GM23248 (cell line): Measurements from ENCODE around the gene GPR17. TPM values are rescaled to one million over a fixed set of nuclear protein-coding genes. Genes with fewer than 3 reads are reported as not detected.

Experiments used
- DNase-seq: peaks from one replicate; pipeline ENCODE4 v3.0.0-alpha.2; 2015
- H2AFZ ChIP-seq: fragments of 200-600 bp; sonication (generic); 2 replicates; pipeline ENCODE4 v1.6.1; 2016; ENCODE audit warnings: antibody characterized with exemption
- H3F3A ChIP-seq: fragments of 200-600 bp; sonication (generic); 2 replicates; pipeline ENCODE4 v1.6.1; 2016; ENCODE audit warnings: mild to moderate bottlenecking, antibody characterized with exemption, mixed run types; ENCODE audit not compliant: insufficient read depth
- H3K27ac ChIP-seq: fragments of 200-600 bp; sonication (generic); 2 replicates; pipeline ENCODE4 v1.5.1; 2016; ENCODE audit warnings: mild to moderate bottlenecking
- H3K27me3 ChIP-seq: fragments of 200-600 bp; sonication (generic); replicated peaks from 2 replicates; pipeline ENCODE4 v1.6.1; 2016; ENCODE audit warnings: mild to moderate bottlenecking; ENCODE audit not compliant: insufficient read depth
- H3K36me3 ChIP-seq: fragments of 200-600 bp; sonication (generic); 2 replicates; pipeline ENCODE4 v1.6.1; 2016; ENCODE audit warnings: low read depth, mild to moderate bottlenecking
- H3K4me1 ChIP-seq: fragments of 200-600 bp; sonication (generic); 2 replicates; pipeline ENCODE4 v1.6.1; 2016; ENCODE audit warnings: mild to moderate bottlenecking; ENCODE audit not compliant: insufficient read depth
- H3K4me2 ChIP-seq: fragments of 200-600 bp; sonication (generic); one replicate; pipeline ENCODE4 v1.6.1; 2016; ENCODE audit warnings: mild to moderate bottlenecking; ENCODE audit not compliant: unreplicated experiment
- H3K4me3 ChIP-seq: fragments of 200-600 bp; sonication (generic); 2 replicates; pipeline ENCODE4 v1.5.1; 2016; ENCODE audit warnings: mild to moderate bottlenecking
- H3K79me2 ChIP-seq: fragments of 200-600 bp; sonication (generic); 2 replicates; pipeline ENCODE4 v1.6.1; 2016; ENCODE audit warnings: mild to moderate bottlenecking; ENCODE audit not compliant: insufficient read depth
- H3K9ac ChIP-seq: fragments of 200-600 bp; sonication (generic); 2 replicates; pipeline ENCODE4 v1.6.1; 2016; ENCODE audit warnings: mild to moderate bottlenecking
- H3K9me2 ChIP-seq: fragments of 200-600 bp; sonication (generic); 2 replicates; pipeline ENCODE4 v1.6.1; 2016; ENCODE audit warnings: mixed run types, mild to moderate bottlenecking, moderate library complexity; ENCODE audit not compliant: insufficient read depth
- H3K9me3 ChIP-seq: fragments of 200-600 bp; sonication (generic); one replicate; pipeline ENCODE4 v1.6.1; 2017; ENCODE audit warnings: low read depth
- H4K20me1 ChIP-seq: fragments of 200-600 bp; sonication (generic); 2 replicates; pipeline ENCODE4 v1.6.0; 2016; ENCODE audit not compliant: insufficient read depth
- EZH2 ChIP-seq: fragments of 200-600 bp; sonication (generic); IDR thresholded peaks from 2 replicates; pipeline ENCODE4 v1.6.1; 2018; ENCODE audit warnings: antibody characterized with exemption, mild to moderate bottlenecking; ENCODE audit not compliant: insufficient read depth, poor library complexity, severe bottlenecking
- EZH2phosphoT487 ChIP-seq: fragments of 200-600 bp; sonication (generic); IDR thresholded peaks from 2 replicates; pipeline ENCODE4 v1.6.1; 2018; ENCODE audit warnings: antibody characterized with exemption, moderate library complexity, mild to moderate bottlenecking, low read depth; ENCODE audit not compliant: insufficient read depth
- WGBS, 2 experiments: methylation state at CpG; one replicate each; pipeline ENCODE4 v1.1.6; 2015 to 2017; ENCODE audit warnings: low lambda C conversion rate in 2 of 2, low coverage in 1 of 2; ENCODE audit errors: missing lambda C conversion rate in 2 of 2; 5-methylcytosine and 5-hydroxymethylcytosine counted together
- in situ Hi-C: fragments of 300-500 bp; cut with MboI; formaldehyde crosslinking; loops from 2 replicates; pipeline ENCODE4 v1.15.0; 2020
- polyA plus RNA-seq: library from polyadenylated mRNA; unstranded; fragments of >200 nt; fragmentation: Nextera tagmentation; extraction: Ambion mirVana; gene quantifications from 2 replicates; pipeline ENCODE4 v1.2.1, GENCODE V29; 2016
- total RNA-seq: library from RNA; depleted of rRNA; stranded (reverse); fragments of >200 nt; shearing (Covaris generic); gene quantifications from 2 replicates; pipeline ENCODE4 v1.2.3, GENCODE V29; 2014

GPR17 gene
- total and polyA plus RNA-seq, 2 experiments from 2014 or later, result 0.11 TPM; not detected in 1

GRCh38 chr2:127681976-127682857 is 36.3 kb downstream of the GPR17 start:
- DNase-seq, result no peak
- Histone ChIP-seq H3K4me1 (no peaks in the 10 kb centered on the region), H2AFZ (no peak overlapping the region), H4K20me1 (no peaks in the 10 kb centered on the region), H3K79me2 (no peaks in the 10 kb centered on the region), H3K9me3 (no peaks in the 10 kb centered on the region), H3K36me3 (no peaks in the 10 kb centered on the region), H3K9me2 (no peaks in the 10 kb centered on the region), H3K27ac (no peak overlapping the region), H3K27me3 (peaks cover 7% of the 10 kb centered on the region; the same call in 1 of the 2 replicates), H3K9ac (no peak overlapping the region), H3K4me3 (no peak overlapping the region), H3F3A (no peaks in the 10 kb centered on the region), H3K4me2 (no peak overlapping the region)
- in situ Hi-C loops, result no loop called here
- TF ChIP-seq EZH2 (no peak), EZH2phosphoT487 (no peak)
- WGBS, 2 experiments, result 85 to 98% methylated on average over 6 of the region's 6 CpGs

DNA sequence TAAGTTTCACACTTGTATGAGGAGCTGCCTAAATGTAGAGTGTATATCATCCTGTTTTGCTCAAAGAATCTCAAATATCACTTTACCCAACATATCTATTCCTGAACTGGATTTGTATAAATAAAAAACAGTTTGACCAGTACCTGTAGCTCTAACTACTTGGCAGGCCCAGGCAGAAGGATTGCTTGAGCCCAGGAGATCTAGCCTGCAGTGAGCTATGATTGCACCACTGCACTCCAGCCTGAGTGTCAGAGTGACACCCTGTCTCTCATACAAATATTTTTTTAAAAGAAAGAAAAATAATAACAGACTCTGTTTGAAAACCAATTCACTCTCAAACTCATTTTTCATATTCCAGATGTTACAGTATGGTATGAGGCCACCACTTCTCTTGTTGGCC is 37.1 kb downstream of the GPR17 start:
- no peak overlapping the region for H3K27ac ChIP-seq
- H3K9ac ChIP-seq, result no peak overlapping the region
- DNase-seq, result no peak
- H4K20me1 ChIP-seq, result no peaks in the 10 kb centered on the region
- in situ Hi-C loops, result no loop called here
- no peaks in the 10 kb centered on the region for H3K79me2 ChIP-seq
- H3K4me2 ChIP-seq, result no peak overlapping the region
- no peaks in the 10 kb centered on the region; the same call in 1 of the 2 replicates for H3K27me3 ChIP-seq
- no peaks in the 10 kb centered on the region for H3K36me3 ChIP-seq
- no peaks in the 10 kb centered on the region for H3K9me2 ChIP-seq
- H3K4me1 ChIP-seq, result no peaks in the 10 kb centered on the region
- no peaks in the 10 kb centered on the region for H3K9me3 ChIP-seq
- no peak overlapping the region for H3K4me3 ChIP-seq
- TF ChIP-seq EZH2phosphoT487, result no peak
- no peak for TF ChIP-seq EZH2
- no peak overlapping the region for H2AFZ ChIP-seq
- no peaks in the 10 kb centered on the region for H3F3A ChIP-seq

DNA sequence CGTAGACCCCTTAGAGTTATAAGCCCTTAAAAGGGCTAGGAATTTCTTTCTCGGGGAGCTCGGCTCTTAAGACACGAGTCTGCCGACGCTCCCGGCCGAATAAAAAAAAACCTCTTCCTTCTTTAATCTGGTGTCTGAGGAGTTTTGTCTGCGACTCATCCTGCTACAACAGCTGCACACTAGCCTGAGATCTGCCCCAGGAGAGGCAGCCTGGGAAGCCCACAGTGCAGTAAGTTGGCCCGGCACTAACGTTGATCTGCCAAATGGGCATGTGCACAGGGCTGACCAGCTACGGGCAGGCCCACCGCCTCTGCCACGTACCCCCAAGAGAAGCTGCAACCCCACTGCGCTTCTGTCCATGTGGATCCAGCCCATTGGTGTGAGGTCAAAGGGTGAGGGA is 37.8 kb downstream of the GPR17 start:
- H3K27ac ChIP-seq, result no peak overlapping the region
- TF ChIP-seq EZH2phosphoT487 (no peak), EZH2 (no peak)
- H3K9me2 ChIP-seq, result no peaks in the 10 kb centered on the region
- H3K4me3 ChIP-seq, result no peak overlapping the region
- no peaks in the 10 kb centered on the region for H3F3A ChIP-seq
- no peaks in the 10 kb centered on the region; the same call in 1 of the 2 replicates for H3K27me3 ChIP-seq
- no peaks in the 10 kb centered on the region for H4K20me1 ChIP-seq
- H3K9ac ChIP-seq, result no peak overlapping the region
- DNase-seq, result no peak
- no peak overlapping the region for H3K4me2 ChIP-seq
- no peak overlapping the region for H2AFZ ChIP-seq
- H3K9me3 ChIP-seq, result no peaks in the 10 kb centered on the region
- in situ Hi-C loops, result no loop called here
- no peaks in the 10 kb centered on the region for H3K4me1 ChIP-seq
- H3K79me2 ChIP-seq, result no peaks in the 10 kb centered on the region
- WGBS, 2 experiments, result 83 to 86% methylated on average over 15 of the region's 15 CpGs
- no peaks in the 10 kb centered on the region for H3K36me3 ChIP-seq

GRCh38 chr2:127685410-127686080 is 39.6 kb downstream of the GPR17 start:
- H3K27me3 ChIP-seq, result no peaks in the 10 kb centered on the region; the same call in 1 of the 2 replicates
- no peaks in the 10 kb centered on the region for H3K36me3 ChIP-seq
- no peak overlapping the region for H2AFZ ChIP-seq
- H3K9ac ChIP-seq, result no peak overlapping the region
- no peaks in the 10 kb centered on the region for H3K4me1 ChIP-seq
- H3K9me3 ChIP-seq, result no peaks in the 10 kb centered on the region
- DNase-seq, result no peak
- TF ChIP-seq EZH2phosphoT487, result no peak
- TF ChIP-seq EZH2, result no peak
- no peak overlapping the region for H3K4me2 ChIP-seq
- H3K4me3 ChIP-seq, result no peak overlapping the region
- H3F3A ChIP-seq, result no peaks in the 10 kb centered on the region
- 62 to 72% methylated on average over 8 of the region's 8 CpGs for whole genome bisulfite sequencing, 2 experiments
- H4K20me1 ChIP-seq, result no peaks in the 10 kb centered on the region
- H3K79me2 ChIP-seq, result no peaks in the 10 kb centered on the region
- no peaks in the 10 kb centered on the region for H3K9me2 ChIP-seq
- in situ Hi-C loops, result no loop called here
- H3K27ac ChIP-seq, result no peak overlapping the region
